GM12878 (cell line): ENCODE data around the gene NELFB. TPM values are rescaled to one million over a fixed set of nuclear protein-coding genes. Genes with fewer than 3 reads are reported as not detected.

Experiments used
- ATAC-seq: fragments of 200-7000 bp; cut with Tn5 transposase; 3 replicates; pipeline ENCODE4 v1.9.1; 2020; ENCODE audit warnings: mild to moderate bottlenecking, moderate library complexity
- BruUV-seq: library from RNA; stranded (reverse); fragments of 400-500 nt; replicated peaks from 2 replicates; lab custom pipeline; 2021; lab: Mats Ljungman, UMichigan
- CTCF ChIA-PET: fragments of 300-600 bp; sonication (Branson Sonifier 250); formaldehyde crosslinking; extraction: SDS; loops from one replicate; lab custom pipeline; 2021; ENCODE audit warnings: inconsistent platforms; lab: Yijun Ruan, JAX
- POLR2A ChIA-PET: fragments of 350-600 bp; formaldehyde crosslinking; extraction: SDS; loops from one replicate; lab custom pipeline; 2021; ENCODE audit warnings: inconsistent platforms; lab: Charles Lee
- RAD21 ChIA-PET: fragments of 300-600 bp; sonication (Branson Sonifier 250); formaldehyde crosslinking; loops from one replicate; lab custom pipeline; 2023; ENCODE audit warnings: antibody characterized with exemption; ENCODE audit not compliant: unreplicated experiment; lab: Charles Lee
- SMC1A ChIA-PET: fragments of 300-600 bp; sonication (Branson Sonifier 250); formaldehyde crosslinking; loops from one replicate; lab custom pipeline; 2023; ENCODE audit not compliant: unreplicated experiment, uncharacterized antibody; lab: Charles Lee
- DNase-seq: peaks from one replicate; pipeline ENCODE4 v3.0.0-alpha.2; 2011; ENCODE audit warnings: low read depth, low spot score
- FAIRE-seq: peaks from 3 replicates; lab custom pipeline; 2011; peaks lifted over from hg19 to GRCh38; lab: Jason Lieb, UNC
- H2AFZ ChIP-seq: 2 replicates; pipeline ENCODE4 v1.6.0; 2011; ENCODE audit warnings: low read depth, low read length, control low read depth; ENCODE audit not compliant: control insufficient read depth
- H3K27ac ChIP-seq: 2 replicates; pipeline ENCODE4 v1.5.1; 2011; ENCODE audit warnings: control low read depth; ENCODE audit not compliant: control insufficient read depth, insufficient read depth
- H3K27me3 ChIP-seq, 2 experiments: replicated peaks in 1 of 2; 2 replicates each; pipeline versions ENCODE4 v1.6.0 to v1.6.1; 2011; ENCODE audit warnings: low read length in 1 of 2; ENCODE audit not compliant: control insufficient read depth in 2 of 2, insufficient read depth in 2 of 2
- H3K36me3 ChIP-seq, 2 experiments: 2 replicates each; pipeline ENCODE4 v1.5.1; 2011; ENCODE audit warnings: low read length in 1 of 2; ENCODE audit not compliant: control insufficient read depth in 2 of 2, insufficient read depth in 2 of 2
- H3K4me1 ChIP-seq: 2 replicates; pipeline ENCODE4 v1.6.1; 2011; ENCODE audit warnings: mild to moderate bottlenecking, low read length, moderate library complexity, mixed read lengths; ENCODE audit not compliant: control insufficient read depth, insufficient read depth
- H3K4me2 ChIP-seq: 2 replicates; pipeline ENCODE4 v1.6.0; 2011; ENCODE audit warnings: control low read depth; ENCODE audit not compliant: control insufficient read depth, insufficient read depth
- H3K4me3 ChIP-seq: fragments of 200-600 bp; sonication (generic); 2 replicates; pipeline ENCODE4 v1.5.1; 2016
- H3K79me2 ChIP-seq: 2 replicates; pipeline ENCODE4 v1.6.0; 2011; ENCODE audit warnings: low read length; ENCODE audit not compliant: control insufficient read depth, insufficient read depth
- H3K9ac ChIP-seq: 2 replicates; pipeline ENCODE4 v1.8.0; 2011; ENCODE audit warnings: low read length, control low read depth, mixed read lengths; ENCODE audit not compliant: control insufficient read depth, insufficient read depth
- H3K9me3 ChIP-seq: replicated peaks from 3 replicates; pipeline ENCODE4 v1.5.1; 2011; ENCODE audit warnings: mild to moderate bottlenecking, low read length; ENCODE audit not compliant: control insufficient read depth, insufficient read depth
- H4K20me1 ChIP-seq: 2 replicates; pipeline ENCODE4 v1.6.0; 2011; ENCODE audit not compliant: control insufficient read depth, insufficient read depth
- ATF2 ChIP-seq: IDR thresholded peaks from 2 replicates; pipeline ENCODE4 v1.6.1; 2012; ENCODE audit warnings: low read length, inconsistent platforms
- BRCA1 ChIP-seq: IDR thresholded peaks from 2 replicates; pipeline ENCODE4 v1.6.1; 2011; ENCODE audit warnings: low read depth, low read length, improper control_type of control experiment
- ESRRA ChIP-seq: IDR thresholded peaks from 2 replicates; pipeline ENCODE4 v1.6.1; 2012; ENCODE audit warnings: mild to moderate bottlenecking, low read length, improper control_type of control experiment
- NBN ChIP-seq: fragments of 450-650 bp; IDR thresholded peaks from 2 replicates; pipeline ENCODE4 v1.6.1; 2016
- NFXL1 ChIP-seq: fragments of 450-650 bp; IDR thresholded peaks from 2 replicates; pipeline ENCODE4 v1.6.1; 2017; ENCODE audit warnings: antibody characterized with exemption, mild to moderate bottlenecking, borderline replicate concordance
- NFYB ChIP-seq: IDR thresholded peaks from 2 replicates; pipeline ENCODE4 v1.6.1; 2011; ENCODE audit warnings: low read depth, mild to moderate bottlenecking, low read length, improper control_type of control experiment, moderate library complexity; ENCODE audit not compliant: insufficient read depth
- PKNOX1 ChIP-seq: fragments of 450-650 bp; IDR thresholded peaks from 2 replicates; pipeline ENCODE4 v1.6.1; 2016; ENCODE audit warnings: mild to moderate bottlenecking
- SMAD5 ChIP-seq: IDR thresholded peaks from 2 replicates; pipeline ENCODE4 v1.6.1; 2016; ENCODE audit warnings: antibody characterized with exemption, low read depth
- SUZ12 ChIP-seq: fragments of 200-600 bp; sonication (generic); IDR thresholded peaks from one replicate; pipeline ENCODE4 v1.6.1; 2018; ENCODE audit warnings: antibody characterized with exemption, mild to moderate bottlenecking; ENCODE audit not compliant: unreplicated experiment
- TAF1 ChIP-seq: IDR thresholded peaks from 2 replicates; pipeline ENCODE4 v1.6.1; 2011; ENCODE audit warnings: mild to moderate bottlenecking, low read depth, low read length, borderline replicate concordance
- ZZZ3 ChIP-seq: IDR thresholded peaks from 2 replicates; pipeline ENCODE4 v1.6.1; 2011; ENCODE audit warnings: low read depth; ENCODE audit not compliant: control insufficient read depth, insufficient read length
- WGBS: methylation state at CpG from one replicate; pipeline ENCODE4 v1.1.6; 2016; ENCODE audit warnings: low lambda C conversion rate; ENCODE audit not compliant: insufficient replicate concordance, insufficient coverage; ENCODE audit errors: missing lambda C conversion rate; 5-methylcytosine and 5-hydroxymethylcytosine counted together
- in situ Hi-C: fragments of 300-500 bp; cut with MboI; formaldehyde crosslinking; loops from 9 replicates; pipeline ENCODE4 v1.14.3; 2018; ENCODE audit warnings: mixed read lengths
- intact Hi-C: fragments of 100-400 bp; cut with micrococcal nuclease; formaldehyde crosslinking; loops from one replicate; pipeline ENCODE4 v1.14.2; 2022; ENCODE audit not compliant: unreplicated experiment
- polyA plus RNA-seq, 11 experiments: library from polyadenylated mRNA; depleted of rRNA in 4 of 11; unstranded in 6 of 11; stranded (reverse) in 5 of 11; fragments of >200 nt; fragmentation: Nextera tagmentation in 4 of 11; fragmentation: Illumina TruSeq in 1 of 11; extraction: Ambion mirVana in 4 of 11; extraction: Trizol in 1 of 11; gene quantifications; 1 replicate in 1 of 11; 2 replicates in 10 of 11; pipeline versions ENCODE4 v1.2.1 to v1.2.3, GENCODE V29; 2011 to 2016; ENCODE audit warnings: inconsistent platforms in 2 of 11, missing spikeins in 2 of 11, low read depth in 1 of 11
- total RNA-seq, 4 experiments: library from RNA; depleted of rRNA in 3 of 4; stranded (reverse); fragments of >200 nt in 3 of 4; fragmentation: Illumina TruSeq in 1 of 4; extraction: Trizol in 1 of 4; gene quantifications; 2 replicates each; pipeline versions ENCODE4 v1.2.1 to v1.2.3, GENCODE V29; 2013 to 2021
- TF ChIP-seq, protein P1 (sequence below): IDR thresholded peaks from 2 replicates; pipeline ENCODE4 v1.6.1; 2012; ENCODE audit warnings: low read depth, low read length, improper control_type of control experiment

Gene NELFB
- total and polyA plus RNA-seq, 10 of the 15 experiments (the other 5 are each of a cell fraction or from before 2014, with no cell fraction given) = 0.19 to 63.4 (median 30.9) TPM

DNA sequence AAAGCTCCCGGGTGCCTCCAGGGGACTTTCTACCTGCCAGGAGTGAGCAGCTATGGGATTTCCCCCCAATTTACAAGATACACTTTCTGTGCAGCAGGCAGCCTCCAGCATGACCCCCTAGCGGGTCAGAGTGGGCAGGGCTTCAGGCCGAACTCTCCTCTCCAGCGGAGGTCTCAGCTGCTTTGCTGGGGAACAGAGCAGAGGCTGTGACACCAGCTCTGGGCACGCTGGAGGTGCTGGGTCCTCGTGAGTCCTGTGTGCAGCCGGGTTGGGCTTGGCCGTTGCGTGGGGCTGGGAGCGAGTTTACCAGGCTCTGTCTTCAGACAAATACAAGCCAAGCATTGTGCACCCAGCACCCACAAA is 44.1 kb downstream of the NELFB start (continued):
- TF ChIP-seq SMAD5 (no peak), ATF2 (no peak), BRCA1 (no peak), TAF1 (no peak), PKNOX1 (no peak)

DNA sequence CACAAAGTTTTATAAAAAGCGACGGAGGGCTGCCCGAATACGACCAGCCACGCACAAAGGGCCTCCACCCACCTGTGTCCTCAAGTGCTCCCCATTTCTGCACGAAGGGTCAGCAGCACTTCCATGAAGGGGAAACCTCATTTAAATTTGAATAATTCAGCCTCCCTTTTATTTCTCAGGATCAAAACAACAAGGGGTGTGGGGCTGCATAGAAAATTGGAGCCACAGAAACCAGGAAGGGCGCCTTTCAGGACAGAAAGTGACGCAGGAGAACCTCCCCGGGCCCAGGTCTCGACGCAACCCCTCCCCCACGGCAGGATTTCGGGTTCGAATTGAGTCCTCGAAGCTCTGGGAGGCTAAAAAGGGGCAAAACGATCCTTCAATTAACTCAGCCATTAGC is 44.8 kb downstream of the NELFB start:
- in situ Hi-C loops = no loop called here
- H3K4me2 ChIP-seq = no peak overlapping the region

More for the DNA sequence above, 44.8 kb downstream of the NELFB start:
- 79% methylated on average over 16 of the region's 16 CpGs for WGBS
- BruUV-seq = TSS peak; percentile 86
- TF ChIP-seq PKNOX1 (no peak), ZZZ3 (no peak), ESRRA (no peak), NFYB (no peak), NFXL1 (no peak), NBN (no peak), SUZ12 (no peak)
- TF ChIP-seq, protein P1, sequence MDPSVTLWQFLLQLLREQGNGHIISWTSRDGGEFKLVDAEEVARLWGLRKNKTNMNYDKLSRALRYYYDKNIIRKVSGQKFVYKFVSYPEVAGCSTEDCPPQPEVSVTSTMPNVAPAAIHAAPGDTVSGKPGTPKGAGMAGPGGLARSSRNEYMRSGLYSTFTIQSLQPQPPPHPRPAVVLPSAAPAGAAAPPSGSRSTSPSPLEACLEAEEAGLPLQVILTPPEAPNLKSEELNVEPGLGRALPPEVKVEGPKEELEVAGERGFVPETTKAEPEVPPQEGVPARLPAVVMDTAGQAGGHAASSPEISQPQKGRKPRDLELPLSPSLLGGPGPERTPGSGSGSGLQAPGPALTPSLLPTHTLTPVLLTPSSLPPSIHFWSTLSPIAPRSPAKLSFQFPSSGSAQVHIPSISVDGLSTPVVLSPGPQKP = no peak
- Histone ChIP-seq H4K20me1 (no peaks in the 10 kb centered on the region), H3K79me2 (no peaks in the 10 kb centered on the region; the same call in 1 of the 2 replicates), H3K4me3 (no peak overlapping the region), H2AFZ (no peak overlapping the region), H3K36me3 (no peaks in the 10 kb centered on the region), H3K27ac (no peak overlapping the region), H3K9ac (no peak overlapping the region), H3K9me3 (no peaks in the 10 kb centered on the region), H3K4me1 (peaks cover 23% of the 10 kb centered on the region), H3K27me3 (no peaks in the 10 kb centered on the region; a peak in 1 of 4 replicates)
- intact Hi-C loops = loop anchor here (5.0 to 10.0 kb wide), 2 partner anchors 122 to 225 kb away; partner anchors contain the start of genes EXD3 and NOXA1
- ChIA-PET CTCF (interaction anchor here (2.5 kb wide), 1 partner anchor 13 kb away, joined by 5 read pairs; no protein-coding TSS in a partner anchor), POLR2A (no interaction called here), SMC1A (no interaction called here), RAD21 (no interaction called here)
- no peak for ATAC-seq
- no peak for DNase-seq
- FAIRE-seq = no peak
